Hepatocyte (in vitro differentiated cells): ENCODE measurements around the gene ADAMTS15.

ENCODE experiments used
- CTCF ChIP-seq: fragments of 200-600 bp; sonication (generic); IDR thresholded peaks from 2 replicates; pipeline ENCODE4 v1.5.1; 2016; ENCODE audit warnings: antibody characterized with exemption, mild to moderate bottlenecking; ENCODE audit not compliant: poor library complexity
- EZH2 ChIP-seq: fragments of 200-600 bp; sonication (generic); IDR thresholded peaks from 2 replicates; pipeline ENCODE4 v1.6.1; 2016; ENCODE audit warnings: antibody characterized with exemption, mild to moderate bottlenecking, borderline replicate concordance
- EZH2phosphoT487 ChIP-seq: fragments of 200-600 bp; sonication (generic); IDR thresholded peaks from one replicate; pipeline ENCODE4 v1.6.1; 2018; ENCODE audit warnings: antibody characterized with exemption, mild to moderate bottlenecking, low read depth, moderate library complexity; ENCODE audit not compliant: unreplicated experiment, severe bottlenecking

GRCh38 chr11:130413405-130414106, 34.9 kb upstream of the ADAMTS15 start:
- TF ChIP-seq EZH2: no peak
- no peak for TF ChIP-seq CTCF
- no peak for TF ChIP-seq EZH2phosphoT487
